Epithelial cell of prostate (primary cell): ENCODE data around the gene CCDC169.
A peak's percentile ranks its signal among the peaks of the same experiment; 100 is the strongest.

Experiments used
- DNase-seq: peaks from one replicate; pipeline ENCODE4 v3.0.0-alpha.2; 2011; ENCODE audit warnings: low read depth, low spot score
- H3K27ac ChIP-seq: fragments of 450-650 bp; 2 replicates; pipeline ENCODE4 v1.5.1; 2017; ENCODE audit warnings: mild to moderate bottlenecking

Gene CCDC169

GRCh38 chr13:36251017-36251416 is 46.6 kb downstream of the CCDC169 start:
- DNase-seq = no peak
- H3K27ac ChIP-seq = no peak overlapping the region

GRCh38 chr13:36248700-36249099 is 48.9 kb downstream of the CCDC169 start:
- H3K27ac ChIP-seq = no peak overlapping the region
- DNase-seq = no peak

- no peak overlapping the region for H3K27ac ChIP-seq
These were observed 52.6 kb downstream of the CCDC169 start for GRCh38 chr13:36244990-36245389.

GRCh38 chr13:36244073-36244472 is 53.5 kb downstream of the CCDC169 start:
- DNase-seq = no peak
- H3K27ac ChIP-seq = no peak overlapping the region

More at GRCh38 chr13:36244990-36245389, 52.6 kb downstream of the CCDC169 start:
- no peak for DNase-seq

- DNase-seq = no peak
- H3K27ac ChIP-seq = no peak overlapping the region
These were observed 54.9 kb downstream of the CCDC169 start for GRCh38 chr13:36242761-36243160.

GRCh38 chr13:36231236-36231635 is 66.4 kb downstream of the CCDC169 start:
- no peak overlapping the region for H3K27ac ChIP-seq
- no peak for DNase-seq

GRCh38 chr13:36224730-36225129 is 72.9 kb downstream of the CCDC169 start:
- no peak for DNase-seq
- no peak overlapping the region for H3K27ac ChIP-seq

- H3K27ac ChIP-seq = no peak overlapping the region
- DNase-seq = no peak
These were observed 77.7 kb downstream of the CCDC169 start for GRCh38 chr13:36219883-36220282.

- H3K27ac ChIP-seq = no peak overlapping the region
- no peak for DNase-seq
These were observed 80.2 kb downstream of the CCDC169 start for GRCh38 chr13:36217456-36217855.

GRCh38 chr13:36214163-36214921 is 83.3 kb downstream of the CCDC169 start, which contains the start of gene SOHLH2:
Gene SOHLH2 (minus strand): TSS chr13:36214556. CDS start chr13:36214526, 30 bp downstream.
- no peak within 1 kb of the TSS for H3K27ac ChIP-seq
- DNase-seq = no peak

GRCh38 chr13:36212789-36213188 is 84.8 kb downstream of the CCDC169 start:
- DNase-seq = no peak
- no peak overlapping the region for H3K27ac ChIP-seq

- DNase-seq = no peak
These were observed 86.0 kb downstream of the CCDC169 start for GRCh38 chr13:36211567-36211966.

GRCh38 chr13:36210738-36211137 is 86.9 kb downstream of the CCDC169 start:
- no peak for DNase-seq
- no peak overlapping the region for H3K27ac ChIP-seq

More at GRCh38 chr13:36211567-36211966, 86.0 kb downstream of the CCDC169 start:
- no peak overlapping the region for H3K27ac ChIP-seq

- no peak for DNase-seq
- H3K27ac ChIP-seq = no peak overlapping the region
These were observed 89.9 kb downstream of the CCDC169 start for GRCh38 chr13:36207672-36208071.

GRCh38 chr13:36193151-36193855 is 104.3 kb downstream of the CCDC169 start:
- DNase-seq = peak; percentile 26
- no peak overlapping the region for H3K27ac ChIP-seq

GRCh38 chr13:36192166-36192565 is 105.4 kb downstream of the CCDC169 start:
- DNase-seq = no peak
- H3K27ac ChIP-seq = no peak overlapping the region

GRCh38 chr13:36190771-36191170 is 106.8 kb downstream of the CCDC169 start:
- no peak overlapping the region for H3K27ac ChIP-seq
- DNase-seq = no peak

- H3K27ac ChIP-seq = no peak overlapping the region
- DNase-seq = no peak
These were observed 109.2 kb downstream of the CCDC169 start for GRCh38 chr13:36188441-36188840.

GRCh38 chr13:36183901-36184300 is 113.7 kb downstream of the CCDC169 start:
- no peak overlapping the region for H3K27ac ChIP-seq
- no peak for DNase-seq
